ENCODE data around the gene FST. TPM values are rescaled to one million over a fixed set of nuclear protein-coding genes. Genes with fewer than 3 reads are reported as not detected.

Gene FST
- polyA plus RNA-seq, 1 donor from 2014 or later: 1.3 TPM

GRCh38 chr5:53490747-53491146, 10.3 kb downstream of the FST start:
- Histone ChIP-seq H3K27me3 (ENCODE audit: insufficient read depth, low read depth, low read length) (no peaks in the 10 kb centered on the region), H3K27ac (ENCODE audit: low read length) (no peak overlapping the region), H3K9ac (ENCODE audit: low read length) (no peak overlapping the region), H3K4me3 (ENCODE audit: low read length) (no peak overlapping the region), H4K20me1 (ENCODE audit: insufficient read depth) (no peaks in the 10 kb centered on the region), H3K4me2 (ENCODE audit: low read length) (no peak overlapping the region), H3F3A (ENCODE audit: insufficient read depth, low read length, poor library complexity, severe bottlenecking) (no peaks in the 10 kb centered on the region), H2AFZ (ENCODE audit: low read depth, low read length) (no peak overlapping the region), H3K9me2 (ENCODE audit: insufficient read depth, low read length) (no peaks in the 10 kb centered on the region), H3K36me3 (ENCODE audit: insufficient read depth, low read length) (no peaks in the 10 kb centered on the region), H3K79me2 (replicated peaks; ENCODE audit: insufficient read depth, low read length) (no peaks in the 10 kb centered on the region), H3K9me3 (ENCODE audit: low read length) (no peaks in the 10 kb centered on the region)
- TF ChIP-seq POLR2AphosphoS5 (IDR thresholded peaks at IDR 0.05): no peak
- no peak for TF ChIP-seq RAD21 (conservative IDR thresholded peaks at IDR 0.05)
- no peak for TF ChIP-seq TAF1 (IDR thresholded peaks at IDR 0.05; ENCODE audit: low read depth)
- TF ChIP-seq MXI1 (conservative IDR thresholded peaks at IDR 0.05; ENCODE audit: poor library complexity, severe bottlenecking): no peak
- no peak for TF ChIP-seq SMC3 (conservative IDR thresholded peaks at IDR 0.05; ENCODE audit: poor library complexity)
- TF ChIP-seq, protein P1, sequence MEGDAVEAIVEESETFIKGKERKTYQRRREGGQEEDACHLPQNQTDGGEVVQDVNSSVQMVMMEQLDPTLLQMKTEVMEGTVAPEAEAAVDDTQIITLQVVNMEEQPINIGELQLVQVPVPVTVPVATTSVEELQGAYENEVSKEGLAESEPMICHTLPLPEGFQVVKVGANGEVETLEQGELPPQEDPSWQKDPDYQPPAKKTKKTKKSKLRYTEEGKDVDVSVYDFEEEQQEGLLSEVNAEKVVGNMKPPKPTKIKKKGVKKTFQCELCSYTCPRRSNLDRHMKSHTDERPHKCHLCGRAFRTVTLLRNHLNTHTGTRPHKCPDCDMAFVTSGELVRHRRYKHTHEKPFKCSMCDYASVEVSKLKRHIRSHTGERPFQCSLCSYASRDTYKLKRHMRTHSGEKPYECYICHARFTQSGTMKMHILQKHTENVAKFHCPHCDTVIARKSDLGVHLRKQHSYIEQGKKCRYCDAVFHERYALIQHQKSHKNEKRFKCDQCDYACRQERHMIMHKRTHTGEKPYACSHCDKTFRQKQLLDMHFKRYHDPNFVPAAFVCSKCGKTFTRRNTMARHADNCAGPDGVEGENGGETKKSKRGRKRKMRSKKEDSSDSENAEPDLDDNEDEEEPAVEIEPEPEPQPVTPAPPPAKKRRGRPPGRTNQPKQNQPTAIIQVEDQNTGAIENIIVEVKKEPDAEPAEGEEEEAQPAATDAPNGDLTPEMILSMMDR (IDR thresholded peaks at IDR 0.05; ENCODE audit: poor library complexity, severe bottlenecking): no peak
- TF ChIP-seq EP300 (conservative IDR thresholded peaks at IDR 0.05; ENCODE audit: poor library complexity, severe bottlenecking): no peak
- TF ChIP-seq REST (IDR thresholded peaks at IDR 0.05; ENCODE audit: borderline replicate concordance): no peak
- TF ChIP-seq EZH2 (IDR thresholded peaks at IDR 0.05; ENCODE audit: borderline replicate concordance, insufficient read depth, low read length, poor library complexity, severe bottlenecking): no peak

DNA sequence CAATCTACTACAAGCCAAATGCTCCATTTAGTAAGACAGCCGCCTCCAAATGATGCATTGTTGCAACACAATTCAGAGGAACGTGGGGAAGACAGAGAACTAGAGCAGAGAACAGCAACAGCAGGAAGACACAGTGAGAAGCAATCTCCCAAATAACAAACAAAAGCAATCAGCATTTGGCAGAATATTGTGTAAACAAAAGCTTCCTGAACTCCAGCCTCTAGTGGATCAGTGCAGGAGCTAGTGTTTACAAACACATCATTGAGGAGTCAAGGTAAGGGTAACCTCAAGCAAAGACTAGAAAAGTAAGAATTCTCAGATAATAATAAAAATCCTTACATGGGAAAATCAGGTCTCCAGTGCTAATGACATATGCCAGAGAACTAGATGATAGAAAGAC, 20.6 kb downstream of the FST start:
- H3K9me2 ChIP-seq (ENCODE audit: insufficient read depth, low read length): no peaks in the 10 kb centered on the region
- no peak overlapping the region for H3K4me3 ChIP-seq (ENCODE audit: low read length)
- no peak overlapping the region for H3K27ac ChIP-seq (ENCODE audit: low read length)
- no peaks in the 10 kb centered on the region for H3K79me2 ChIP-seq (replicated peaks; ENCODE audit: insufficient read depth, low read length)
- H4K20me1 ChIP-seq (ENCODE audit: insufficient read depth): no peaks in the 10 kb centered on the region
- H3K4me2 ChIP-seq (ENCODE audit: low read length): no peak overlapping the region
- no peak overlapping the region for H2AFZ ChIP-seq (ENCODE audit: low read depth, low read length)
- no peaks in the 10 kb centered on the region for H3K9me3 ChIP-seq (ENCODE audit: low read length)
- H3K9ac ChIP-seq (ENCODE audit: low read length): no peak overlapping the region
- H3K27me3 ChIP-seq (ENCODE audit: insufficient read depth, low read depth, low read length): no peaks in the 10 kb centered on the region
- no peaks in the 10 kb centered on the region for H3K36me3 ChIP-seq (ENCODE audit: insufficient read depth, low read length)
- TF ChIP-seq MXI1 (conservative IDR thresholded peaks at IDR 0.05; ENCODE audit: poor library complexity, severe bottlenecking) (no peak), REST (IDR thresholded peaks at IDR 0.05; ENCODE audit: borderline replicate concordance) (no peak), EZH2 (IDR thresholded peaks at IDR 0.05; ENCODE audit: borderline replicate concordance, insufficient read depth, low read length, poor library complexity, severe bottlenecking) (no peak), RAD21 (conservative IDR thresholded peaks at IDR 0.05) (no peak), TAF1 (IDR thresholded peaks at IDR 0.05; ENCODE audit: low read depth) (no peak), EP300 (conservative IDR thresholded peaks at IDR 0.05; ENCODE audit: poor library complexity, severe bottlenecking) (no peak), SMC3 (conservative IDR thresholded peaks at IDR 0.05; ENCODE audit: poor library complexity) (no peak), POLR2AphosphoS5 (IDR thresholded peaks at IDR 0.05) (no peak)
- TF ChIP-seq, protein P1 (IDR thresholded peaks at IDR 0.05; ENCODE audit: poor library complexity, severe bottlenecking): no peak
- no peaks in the 10 kb centered on the region for H3F3A ChIP-seq (ENCODE audit: insufficient read depth, low read length, poor library complexity, severe bottlenecking)

Measured in neural cell (in vitro differentiated cells).